Type B pancreatic cell (in vitro differentiated cells): Measurements from ENCODE around the gene EDRF1. TPM values are rescaled to one million over a fixed set of nuclear protein-coding genes. Genes with fewer than 3 reads are reported as not detected.
A peak's percentile ranks its signal among the peaks of the same experiment; 100 is the strongest.

Source experiments
- DNase-seq: peaks from one replicate; pipeline ENCODE4 v3.0.0; 2021; ENCODE audit warnings: mixed read lengths; ENCODE audit not compliant: unreplicated experiment; ENCODE audit errors: extremely low spot score
- H3K27ac Mint-ChIP-seq: 2 replicates; pipeline ENCODE4 v1.8.0; 2021; ENCODE audit warnings: mild to moderate bottlenecking, mixed read lengths
- H3K27me3 Mint-ChIP-seq: 2 replicates; pipeline ENCODE4 v1.8.0; 2021; ENCODE audit warnings: mixed read lengths
- H3K36me3 Mint-ChIP-seq: 2 replicates; pipeline ENCODE4 v1.8.0; 2021; ENCODE audit warnings: mixed read lengths
- H3K4me1 Mint-ChIP-seq: one replicate; pipeline ENCODE4 v1.8.0; 2021; ENCODE audit warnings: mixed read lengths; ENCODE audit not compliant: unreplicated experiment
- H3K4me3 Mint-ChIP-seq: 2 replicates; pipeline ENCODE4 v1.8.0; 2021; ENCODE audit warnings: mild to moderate bottlenecking, mixed read lengths
- H3K9me3 Mint-ChIP-seq: 2 replicates; pipeline ENCODE4 v1.8.0; 2021; ENCODE audit warnings: mixed read lengths
- CTCF ChIP-seq: fragments of 200-600 bp; sonication (generic); conservative IDR thresholded peaks from 2 replicates; pipeline ENCODE4 v1.5.0; 2021; ENCODE audit warnings: antibody characterized with exemption, mild to moderate bottlenecking
- total RNA-seq: library from RNA; stranded (reverse); gene quantifications from 2 replicates; pipeline ENCODE4 v1.2.1, GENCODE V29; 2021; ENCODE audit warnings: low replicate concordance

Gene EDRF1
- total RNA-seq, 1 donor from 2014 or later, result 35.4 TPM

GRCh38 chr10:125782616-125783015 lies 63.1 kb downstream of the EDRF1 start:
- no peak overlapping the region for H3K4me3 Mint-ChIP-seq
- no peak for TF ChIP-seq CTCF
- H3K27me3 Mint-ChIP-seq, result no peaks in the 10 kb centered on the region
- no peaks in the 10 kb centered on the region for H3K4me1 Mint-ChIP-seq
- no peak overlapping the region for H3K27ac Mint-ChIP-seq
- H3K36me3 Mint-ChIP-seq, result peaks cover 9% of the 10 kb centered on the region
- no peaks in the 10 kb centered on the region for H3K9me3 Mint-ChIP-seq
- no peak for DNase-seq

GRCh38 chr10:125783408-125783807 lies 63.9 kb downstream of the EDRF1 start:
- H3K27me3 Mint-ChIP-seq, result no peaks in the 10 kb centered on the region
- DNase-seq, result peak; percentile 51
- H3K9me3 Mint-ChIP-seq, result no peaks in the 10 kb centered on the region
- no peaks in the 10 kb centered on the region for H3K4me1 Mint-ChIP-seq
- no peak overlapping the region for H3K4me3 Mint-ChIP-seq
- no peak overlapping the region for H3K27ac Mint-ChIP-seq
- peaks cover 12% of the 10 kb centered on the region for H3K36me3 Mint-ChIP-seq
- no peak for TF ChIP-seq CTCF

GRCh38 chr10:125783957-125784356 lies 64.4 kb downstream of the EDRF1 start:
- no peak overlapping the region for H3K4me3 Mint-ChIP-seq
- no peak overlapping the region for H3K27ac Mint-ChIP-seq
- H3K4me1 Mint-ChIP-seq, result no peaks in the 10 kb centered on the region
- TF ChIP-seq CTCF, result no peak
- no peak for DNase-seq
- H3K9me3 Mint-ChIP-seq, result no peaks in the 10 kb centered on the region
- no peaks in the 10 kb centered on the region for H3K27me3 Mint-ChIP-seq
- peaks cover 12% of the 10 kb centered on the region for H3K36me3 Mint-ChIP-seq

GRCh38 chr10:125785791-125786190 lies 66.3 kb downstream of the EDRF1 start:
- no peak for TF ChIP-seq CTCF
- no peak for DNase-seq
- Mint-ChIP-seq H3K27me3 (no peaks in the 10 kb centered on the region), H3K4me3 (no peak overlapping the region), H3K9me3 (no peaks in the 10 kb centered on the region), H3K4me1 (no peaks in the 10 kb centered on the region), H3K27ac (no peak overlapping the region), H3K36me3 (peaks cover 17% of the 10 kb centered on the region)

- Mint-ChIP-seq H3K4me1 (no peaks in the 10 kb centered on the region), H3K27me3 (no peaks in the 10 kb centered on the region), H3K27ac (no peak overlapping the region), H3K9me3 (no peaks in the 10 kb centered on the region), H3K36me3 (peaks cover 25% of the 10 kb centered on the region), H3K4me3 (no peak overlapping the region)
- DNase-seq, result peak; percentile 55
- TF ChIP-seq CTCF, result no peak
Measured at GRCh38 chr10:125788156-125789034, 68.9 kb downstream of the EDRF1 start.
